GM12875 (cell line): ENCODE data around the gene TGM1.
"Not testable (repeated sequence)": the region's sequence is repeated elsewhere in the genome, so short reads cannot be mapped to it uniquely, and the experiment has no call there.

Experiments used
- H3K4me3 ChIP-seq: one replicate; pipeline ENCODE4 v1.5.1; 2011; ENCODE audit warnings: low read depth, low read length, control low read depth
- TF ChIP-seq, protein P1 (sequence below): IDR thresholded peaks from 2 replicates; pipeline ENCODE4 v1.5.1; 2011; ENCODE audit warnings: low read depth, mild to moderate bottlenecking, control low read depth, inconsistent platforms, low read length, moderate library complexity, borderline replicate concordance; ENCODE audit not compliant: insufficient read depth

Gene TGM1

DNA sequence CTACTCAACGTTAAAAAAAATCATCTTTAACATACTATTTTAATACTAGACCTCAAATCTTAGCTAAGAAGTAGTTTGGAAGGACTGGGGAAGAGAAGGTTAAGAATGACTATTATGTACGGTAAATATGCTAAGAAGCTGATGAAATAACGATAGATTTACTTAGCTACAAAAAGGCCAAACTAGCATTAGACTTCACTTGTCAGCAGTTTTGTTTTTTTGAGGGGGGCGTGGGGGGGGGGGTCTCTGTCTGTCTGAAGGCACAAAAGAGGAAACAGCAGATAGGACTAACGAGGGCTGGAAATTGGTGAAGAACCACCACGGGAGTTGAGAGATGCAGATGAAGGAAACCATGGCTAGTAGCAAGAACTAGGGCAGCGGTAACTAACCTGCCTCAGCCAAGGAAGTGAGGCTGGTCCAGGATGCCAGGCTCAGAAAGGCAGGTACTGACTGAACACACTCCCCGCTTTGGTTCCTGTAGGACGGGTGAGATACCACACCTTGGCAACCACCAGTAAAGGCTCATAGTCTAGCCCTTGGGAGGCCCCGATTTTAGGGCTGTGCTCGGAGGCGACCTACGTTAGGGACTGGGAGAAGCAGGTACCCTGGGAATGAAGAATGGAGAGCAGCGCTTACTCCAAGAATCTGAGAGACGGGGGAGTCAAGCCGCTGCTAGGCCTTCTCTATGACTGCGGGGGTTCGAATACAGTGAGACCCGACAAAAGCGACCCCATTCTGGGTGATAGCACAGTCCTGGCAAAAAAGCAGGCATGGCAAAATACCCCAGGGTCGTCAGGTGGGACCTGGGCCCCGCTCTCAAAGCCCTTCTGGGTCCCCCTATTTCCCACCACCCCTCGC, 31.5 kb downstream of the TGM1 start:
- TF ChIP-seq, protein P1, sequence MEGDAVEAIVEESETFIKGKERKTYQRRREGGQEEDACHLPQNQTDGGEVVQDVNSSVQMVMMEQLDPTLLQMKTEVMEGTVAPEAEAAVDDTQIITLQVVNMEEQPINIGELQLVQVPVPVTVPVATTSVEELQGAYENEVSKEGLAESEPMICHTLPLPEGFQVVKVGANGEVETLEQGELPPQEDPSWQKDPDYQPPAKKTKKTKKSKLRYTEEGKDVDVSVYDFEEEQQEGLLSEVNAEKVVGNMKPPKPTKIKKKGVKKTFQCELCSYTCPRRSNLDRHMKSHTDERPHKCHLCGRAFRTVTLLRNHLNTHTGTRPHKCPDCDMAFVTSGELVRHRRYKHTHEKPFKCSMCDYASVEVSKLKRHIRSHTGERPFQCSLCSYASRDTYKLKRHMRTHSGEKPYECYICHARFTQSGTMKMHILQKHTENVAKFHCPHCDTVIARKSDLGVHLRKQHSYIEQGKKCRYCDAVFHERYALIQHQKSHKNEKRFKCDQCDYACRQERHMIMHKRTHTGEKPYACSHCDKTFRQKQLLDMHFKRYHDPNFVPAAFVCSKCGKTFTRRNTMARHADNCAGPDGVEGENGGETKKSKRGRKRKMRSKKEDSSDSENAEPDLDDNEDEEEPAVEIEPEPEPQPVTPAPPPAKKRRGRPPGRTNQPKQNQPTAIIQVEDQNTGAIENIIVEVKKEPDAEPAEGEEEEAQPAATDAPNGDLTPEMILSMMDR: no peak
- peak overlapping the region; percentile 59 for H3K4me3 ChIP-seq

DNA sequence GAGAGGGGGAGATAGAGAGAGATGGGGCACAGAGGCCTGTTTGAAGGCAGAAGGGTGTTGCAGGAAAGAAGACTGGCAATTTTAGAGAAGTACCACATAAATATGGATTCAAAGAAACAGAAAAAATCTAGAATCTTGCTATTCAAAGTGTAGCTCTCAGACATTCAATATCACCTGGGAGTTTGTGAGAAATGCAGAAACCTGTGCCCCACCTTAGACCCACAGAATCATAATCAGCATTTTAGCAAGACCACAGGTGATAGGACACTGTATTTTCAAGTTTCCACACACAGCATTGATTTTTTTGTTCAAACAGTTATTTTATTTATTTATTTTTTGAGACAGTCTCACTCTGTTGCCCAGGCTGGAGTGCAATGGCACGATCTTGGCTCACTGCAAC, 34.1 kb downstream of the TGM1 start:
- TF ChIP-seq, protein P1: no peak

DNA sequence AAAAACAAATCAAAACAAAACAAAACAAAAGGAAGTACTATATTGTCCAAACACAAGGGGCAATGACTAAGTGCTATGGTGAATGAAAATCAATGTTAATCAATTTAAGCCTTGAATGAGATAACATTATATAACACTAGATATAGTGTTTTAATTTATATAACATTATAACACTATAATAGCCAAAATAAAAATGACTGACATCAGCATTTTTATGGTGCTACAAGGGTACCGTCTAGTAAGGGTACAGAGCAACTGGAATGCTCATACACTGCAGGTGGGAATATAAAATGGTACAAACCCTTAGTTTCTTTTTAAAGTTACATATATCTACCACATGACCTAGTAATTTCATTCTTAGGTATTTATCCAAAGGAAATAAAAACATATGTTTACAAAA, 36.5 kb downstream of the TGM1 start:
- no peak overlapping the region for H3K4me3 ChIP-seq
- TF ChIP-seq, protein P1: no peak

More for the DNA sequence above, 34.1 kb downstream of the TGM1 start:
- H3K4me3 ChIP-seq: no peak overlapping the region

DNA sequence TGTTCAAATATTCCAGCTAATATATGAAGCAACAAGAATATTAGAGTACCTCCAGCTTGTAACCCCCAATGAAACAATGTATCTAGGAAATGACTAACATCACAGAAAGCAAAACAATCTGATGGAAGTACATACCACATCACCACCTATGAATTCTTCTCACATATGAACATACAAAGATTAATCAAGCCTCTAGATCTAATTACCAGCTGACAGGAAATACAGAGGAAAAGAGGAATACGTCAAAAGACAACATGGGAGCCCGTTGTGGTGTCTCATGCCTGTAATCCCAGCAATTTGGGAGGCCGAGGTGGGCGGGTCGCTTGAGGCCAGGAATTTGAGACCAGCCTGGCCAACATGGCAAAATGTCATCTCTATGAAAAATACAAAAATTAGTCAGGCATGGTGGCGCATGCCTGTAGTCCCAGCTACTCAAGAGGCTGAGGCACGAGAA, 38.3 kb downstream of the TGM1 start:
- TF ChIP-seq, protein P1: no peak
- H3K4me3 ChIP-seq: no peak overlapping the region

DNA sequence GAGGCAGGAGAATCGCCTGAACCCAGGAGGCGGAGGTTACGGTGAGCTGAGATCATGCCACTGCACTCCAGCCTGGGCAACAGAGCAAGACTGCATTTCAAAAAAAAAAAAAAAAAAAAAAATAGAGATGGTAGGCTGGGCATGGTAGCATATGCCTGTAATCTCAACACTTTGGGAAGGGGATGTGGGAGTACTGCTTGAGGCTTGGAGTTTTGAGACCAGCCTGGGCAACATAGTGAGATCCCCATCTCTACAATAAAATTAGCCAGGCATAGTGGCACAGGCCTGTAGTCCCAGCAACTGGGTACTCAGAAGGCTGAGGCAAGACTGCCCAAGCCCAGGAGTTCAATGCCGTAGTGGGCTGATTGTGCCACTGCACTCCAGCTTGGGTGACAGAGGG, 40.0 kb downstream of the TGM1 start:
- H3K4me3 ChIP-seq: not testable (repeated sequence)

DNA sequence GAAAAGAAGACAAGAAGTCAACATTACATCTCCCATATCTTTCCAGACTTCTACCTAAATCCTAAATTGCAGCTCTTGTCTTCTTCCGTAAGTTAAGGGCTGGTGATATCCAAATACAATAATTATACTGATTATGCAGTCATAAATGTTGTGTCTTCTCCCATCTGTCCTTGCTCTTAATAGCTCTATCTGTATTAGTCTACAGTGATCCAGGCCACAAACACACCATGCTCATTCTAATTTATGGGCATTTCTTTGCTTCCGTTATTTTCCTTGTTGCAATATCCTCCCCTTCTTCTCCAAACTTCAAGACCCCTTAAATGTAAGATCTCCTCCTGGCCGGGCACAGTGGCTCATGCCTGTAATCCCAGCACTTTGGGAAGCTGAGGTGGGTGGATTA, 43.5 kb downstream of the TGM1 start:
- TF ChIP-seq, protein P1: no peak
- H3K4me3 ChIP-seq: no peak overlapping the region

DNA sequence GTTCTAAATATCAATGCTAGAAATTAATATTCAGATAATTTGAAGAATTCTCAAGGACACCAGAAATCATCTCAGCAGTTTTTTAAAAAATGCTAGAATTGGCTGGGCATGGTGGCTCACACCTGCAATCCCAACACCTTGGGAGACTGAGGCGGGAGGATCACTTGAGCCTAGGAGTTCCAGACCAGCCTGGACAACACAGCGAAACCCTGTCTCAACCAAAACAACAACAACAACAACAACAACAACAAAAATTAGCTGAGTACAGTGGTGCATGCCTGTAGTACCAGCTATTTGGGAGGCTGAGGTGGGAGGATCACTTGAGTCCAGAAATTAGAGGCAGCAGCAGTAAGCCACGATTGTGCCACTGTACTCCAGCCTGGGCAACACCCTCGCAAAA, 43.9 kb downstream of the TGM1 start:
- TF ChIP-seq, protein P1: no peak

DNA sequence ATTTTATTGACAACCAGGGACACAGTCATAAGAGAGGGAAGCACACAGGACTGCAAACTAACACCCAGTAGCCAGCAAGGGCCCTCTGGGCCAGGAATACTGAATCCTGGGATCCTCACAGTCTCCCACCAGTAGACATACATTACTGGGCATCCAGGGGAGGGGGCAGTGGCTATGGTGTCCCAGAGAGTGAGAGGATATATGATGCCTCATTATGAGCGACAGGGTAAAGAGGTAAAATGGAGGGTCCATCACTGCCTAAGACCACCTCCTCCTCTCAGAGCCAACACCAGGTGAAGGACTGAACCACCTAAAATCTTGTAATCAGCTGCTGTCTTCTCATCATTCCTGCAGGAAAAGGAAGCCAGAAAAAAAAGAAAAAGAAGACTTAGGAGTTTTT, 46.1 kb downstream of the TGM1 start:
- not testable (repeated sequence) for H3K4me3 ChIP-seq

More for the DNA sequence above, 43.9 kb downstream of the TGM1 start:
- H3K4me3 ChIP-seq: no peak overlapping the region
